Stimulated activated CD8-positive, alpha-beta memory T cell treated with anti-CD3 and anti-CD28 coated beads, Interleukin-12 subunit alpha, Interleukin-12 subunit beta, amount 100 ng/mL, for 24 hours (primary cell): ENCODE results near the gene SFT2D1.

Experiments
- DNase-seq: peaks from one replicate; pipeline ENCODE4 v3.0.0-alpha.2; 2020; ENCODE audit errors: extremely low read depth

SFT2D1 gene

DNA sequence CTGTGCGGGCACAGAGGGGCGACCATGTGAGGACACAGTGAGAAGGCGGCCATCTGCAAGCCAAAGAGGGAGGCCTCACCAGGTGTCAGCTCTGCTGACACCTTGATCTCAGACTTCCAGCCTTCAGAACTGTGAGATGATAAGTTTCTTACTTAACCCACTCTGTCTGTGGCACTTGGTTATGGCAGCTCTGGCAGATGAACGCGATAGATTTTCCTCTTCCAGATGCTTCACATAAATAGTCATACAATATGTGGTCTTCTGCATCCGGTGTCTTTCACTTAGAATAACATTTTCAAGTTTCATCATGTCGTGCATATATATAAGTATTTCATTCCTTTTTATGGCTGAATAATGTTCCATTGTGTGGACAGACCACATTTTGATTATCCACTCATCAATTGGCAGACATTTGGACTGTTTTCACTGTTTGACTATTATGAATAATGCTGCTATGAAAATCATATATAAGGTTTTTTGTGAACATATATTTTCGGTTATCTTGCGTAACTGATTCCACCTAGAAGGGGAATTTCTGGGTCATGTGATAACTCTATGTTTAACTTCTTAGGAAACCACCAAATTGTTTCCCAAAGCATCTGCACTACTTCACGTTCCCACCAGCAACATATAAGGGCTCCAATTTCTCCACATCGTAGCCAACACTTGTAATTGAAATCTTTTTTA is 64.3 kb downstream of the SFT2D1 start:
- DNase-seq: no peak

DNA sequence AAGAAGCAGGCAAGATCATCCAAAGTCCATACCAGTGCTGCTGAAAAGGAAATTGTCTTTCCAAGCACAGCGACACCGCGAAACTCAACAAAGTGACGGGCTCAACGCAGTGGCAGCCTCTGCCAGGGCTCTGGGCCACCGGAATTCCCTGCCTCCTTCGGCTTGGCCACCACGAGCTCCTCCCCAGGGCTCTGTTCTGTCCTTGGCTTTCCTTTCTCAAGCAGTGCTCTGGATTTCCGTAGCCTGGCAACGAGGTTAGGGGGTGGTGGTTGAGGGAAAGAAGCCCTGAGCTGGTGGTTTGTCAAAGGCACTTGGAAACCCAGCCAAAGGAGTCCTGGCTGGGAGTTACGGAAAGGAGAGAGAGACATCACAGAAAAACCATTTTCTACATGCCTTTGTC is 65.3 kb downstream of the SFT2D1 start:
- no peak for DNase-seq

DNA sequence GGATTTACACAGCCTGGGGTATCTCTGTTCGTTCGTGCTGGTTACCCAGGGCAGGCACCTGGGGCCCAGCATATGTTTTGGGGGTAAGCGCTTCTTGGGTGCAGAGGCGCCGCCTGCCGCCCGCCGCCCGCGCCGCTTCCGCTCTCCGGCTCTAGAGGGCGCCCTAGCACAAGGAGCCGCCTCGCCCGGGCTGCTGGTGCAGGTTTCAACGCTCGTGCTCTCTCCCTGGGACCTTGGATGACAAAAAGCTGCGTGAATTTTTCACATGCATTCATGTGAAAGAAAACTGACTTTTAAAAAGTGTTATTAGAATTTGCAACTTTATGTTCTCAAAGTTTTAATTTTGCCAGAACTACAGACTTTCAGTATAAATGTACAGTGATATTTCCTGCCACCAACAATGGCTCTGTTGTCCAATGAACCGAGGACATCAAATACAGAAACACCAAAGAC is 66.6 kb downstream of the SFT2D1 start:
- DNase-seq: peak; percentile 42

DNA sequence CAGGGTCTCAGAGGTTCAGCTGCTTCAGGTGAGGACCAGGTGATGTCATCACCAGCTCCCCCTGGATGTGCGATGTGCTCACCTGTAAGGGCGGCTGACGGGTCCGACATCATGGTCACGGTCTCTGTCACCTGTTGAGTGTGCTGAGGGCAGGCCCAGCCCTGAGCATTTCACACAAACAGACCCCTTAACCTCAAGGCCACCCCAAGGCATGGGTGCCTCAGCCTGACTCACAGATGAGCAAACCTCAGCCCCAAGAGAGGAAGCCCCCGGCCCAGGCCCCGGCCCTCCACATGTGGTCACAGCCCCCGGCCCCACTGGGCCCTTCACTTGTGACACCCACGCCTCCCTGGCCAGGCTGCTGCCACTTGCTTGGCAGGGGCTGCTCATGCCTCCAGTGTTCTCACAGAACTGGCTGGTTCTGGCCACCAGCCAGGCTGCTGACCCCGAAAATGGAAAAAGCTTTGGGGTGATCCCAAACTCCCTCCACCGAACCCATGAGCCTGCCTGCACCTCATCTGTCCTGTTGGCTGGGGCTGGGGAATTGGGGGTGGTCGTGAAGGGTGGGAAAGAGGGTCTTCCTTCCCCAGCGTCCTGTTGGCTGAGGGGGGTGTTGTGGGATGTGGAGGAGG is 67.5 kb downstream of the SFT2D1 start:
- DNase-seq: no peak

DNA sequence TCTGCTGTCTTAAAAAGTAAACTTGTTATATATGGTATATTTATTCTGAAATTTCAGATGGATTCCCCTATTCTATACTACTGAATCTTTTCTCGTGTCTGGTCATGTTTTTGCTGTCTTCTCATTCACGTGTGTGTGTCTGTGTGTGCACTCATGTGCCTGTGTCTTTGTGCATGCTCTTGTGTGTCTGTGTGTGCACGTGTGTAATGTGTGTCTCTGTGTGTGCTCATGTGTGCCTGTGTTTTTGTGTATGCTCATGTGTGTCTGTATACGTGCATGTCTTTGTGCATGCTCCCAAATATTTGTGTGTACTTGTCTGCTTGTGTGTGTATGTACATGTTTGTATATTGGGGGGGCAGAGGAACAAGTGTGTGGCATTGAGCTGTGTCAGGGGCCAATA is 68.2 kb downstream of the SFT2D1 start:
- DNase-seq: no peak

DNA sequence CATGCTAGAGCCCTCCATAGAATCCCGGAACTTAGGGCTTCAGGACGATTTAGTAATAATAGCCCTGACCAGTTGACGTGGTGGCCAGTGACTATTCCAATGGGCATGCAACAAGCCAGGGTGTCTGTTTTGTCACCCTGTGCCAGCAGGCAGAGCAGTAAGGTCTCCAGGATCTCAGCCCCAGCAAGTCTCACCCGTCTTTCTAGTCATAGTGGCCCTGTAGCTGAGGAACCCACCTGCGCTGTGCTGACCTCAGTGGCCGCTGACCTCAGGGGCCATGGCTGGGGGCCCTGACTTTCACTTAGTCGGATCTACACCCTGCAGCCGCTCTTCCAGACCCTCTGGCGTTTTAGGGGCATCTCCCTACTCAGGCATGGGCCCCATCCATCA is 71.0 kb downstream of the SFT2D1 start:
- no peak for DNase-seq

DNA sequence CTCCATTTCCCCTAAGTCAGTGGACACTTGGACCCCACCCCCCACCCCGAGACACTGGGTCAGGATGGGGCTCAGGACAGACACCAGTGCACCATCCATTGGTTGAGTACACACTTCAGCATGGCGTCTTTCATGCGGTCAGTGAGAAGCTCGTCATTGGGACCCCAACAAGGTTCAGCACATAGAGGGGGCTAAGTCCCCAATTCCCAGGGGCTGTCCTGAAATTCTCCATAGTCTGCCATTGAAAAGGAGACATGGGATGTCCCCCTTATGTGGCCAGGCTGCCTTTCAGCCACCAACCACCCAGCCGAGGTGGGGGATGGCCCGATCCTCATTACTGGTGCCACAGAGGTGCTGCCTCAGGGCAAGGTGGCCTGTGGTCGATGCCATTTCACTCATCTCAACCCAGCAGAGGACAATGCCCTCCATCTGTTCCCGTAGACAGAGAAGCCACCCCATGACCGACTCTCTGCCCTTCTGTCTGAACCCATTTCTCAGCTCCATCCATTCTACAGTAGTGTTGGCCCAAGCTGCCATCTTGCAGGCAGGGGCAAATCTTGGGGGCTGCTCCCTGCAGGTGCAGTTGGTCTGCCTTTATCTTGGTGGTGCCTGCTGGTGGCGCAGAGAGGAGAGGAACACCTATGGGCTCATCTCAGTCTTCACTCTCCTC is 71.5 kb downstream of the SFT2D1 start:
- no peak for DNase-seq
